Esophagus muscularis mucosa (tissue), 4 donors: ENCODE measurements around the gene MAP3K2.

ENCODE experiments used
- EP300 ChIP-seq: sonication (generic); formaldehyde crosslinking; IDR thresholded peaks from one replicate; pipeline ENCODE4 v1.6.1; 2017; ENCODE audit warnings: antibody characterized with exemption
- POLR2A ChIP-seq: fragments of 450-650 bp; IDR thresholded peaks from one replicate; pipeline ENCODE4 v1.6.1; 2017; ENCODE audit warnings: antibody characterized with exemption, moderate library complexity, mild to moderate bottlenecking, low read depth
- POLR2AphosphoS5 ChIP-seq, 2 donors: sonication (generic); formaldehyde crosslinking; IDR thresholded peaks; one replicate each; pipeline ENCODE4 v1.6.1; 2017; ENCODE audit warnings: antibody characterized with exemption in 2 of 2
- TF ChIP-seq, protein P1 (sequence below), 3 experiments: fragments of 200-600 bp in 2 of 3; fragments of 450-650 bp in 1 of 3; sonication (generic) in 2 of 3; IDR thresholded peaks; one replicate each; pipeline ENCODE4 v1.5.1; 2017 to 2019; ENCODE audit warnings: antibody characterized with exemption in 3 of 3, mild to moderate bottlenecking in 2 of 3, moderate library complexity in 1 of 3

- TF ChIP-seq, protein P1, sequence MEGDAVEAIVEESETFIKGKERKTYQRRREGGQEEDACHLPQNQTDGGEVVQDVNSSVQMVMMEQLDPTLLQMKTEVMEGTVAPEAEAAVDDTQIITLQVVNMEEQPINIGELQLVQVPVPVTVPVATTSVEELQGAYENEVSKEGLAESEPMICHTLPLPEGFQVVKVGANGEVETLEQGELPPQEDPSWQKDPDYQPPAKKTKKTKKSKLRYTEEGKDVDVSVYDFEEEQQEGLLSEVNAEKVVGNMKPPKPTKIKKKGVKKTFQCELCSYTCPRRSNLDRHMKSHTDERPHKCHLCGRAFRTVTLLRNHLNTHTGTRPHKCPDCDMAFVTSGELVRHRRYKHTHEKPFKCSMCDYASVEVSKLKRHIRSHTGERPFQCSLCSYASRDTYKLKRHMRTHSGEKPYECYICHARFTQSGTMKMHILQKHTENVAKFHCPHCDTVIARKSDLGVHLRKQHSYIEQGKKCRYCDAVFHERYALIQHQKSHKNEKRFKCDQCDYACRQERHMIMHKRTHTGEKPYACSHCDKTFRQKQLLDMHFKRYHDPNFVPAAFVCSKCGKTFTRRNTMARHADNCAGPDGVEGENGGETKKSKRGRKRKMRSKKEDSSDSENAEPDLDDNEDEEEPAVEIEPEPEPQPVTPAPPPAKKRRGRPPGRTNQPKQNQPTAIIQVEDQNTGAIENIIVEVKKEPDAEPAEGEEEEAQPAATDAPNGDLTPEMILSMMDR (IDR thresholded peaks at IDR 0.05) = no peak
- TF ChIP-seq POLR2AphosphoS5 (IDR thresholded peaks at IDR 0.05) = no peak
- no peak for TF ChIP-seq EP300
- no peak for TF ChIP-seq POLR2A
Observed at GRCh38 chr2:127314193-127314988, 73.4 kb downstream of the MAP3K2 start.
